Upper lobe of left lung (tissue), 4 donors: ENCODE measurements around the gene PRODH.

Source experiments
- EP300 ChIP-seq, 4 donors: sonication (generic); formaldehyde crosslinking; IDR thresholded peaks; one replicate each; pipeline ENCODE4 v1.5.1; 2017; ENCODE audit warnings: antibody characterized with exemption in 4 of 4, control low read depth in 2 of 4
- POLR2A ChIP-seq, 4 donors: fragments of 450-650 bp; IDR thresholded peaks; one replicate each; pipeline ENCODE4 v1.5.1; 2016 to 2017; ENCODE audit warnings: antibody characterized with exemption in 4 of 4, mild to moderate bottlenecking in 2 of 4
- POLR2AphosphoS5 ChIP-seq, 2 donors: sonication (generic); formaldehyde crosslinking; IDR thresholded peaks; one replicate each; pipeline ENCODE4 v1.5.1; 2017; ENCODE audit warnings: antibody characterized with exemption in 2 of 2
- TF ChIP-seq, protein P1 (sequence below), 6 experiments: fragments of 450-650 bp in 4 of 6; fragments of 200-600 bp in 2 of 6; sonication (generic) in 2 of 6; IDR thresholded peaks; one replicate each; pipeline ENCODE4 v1.5.1; 2016 to 2019; ENCODE audit warnings: antibody characterized with exemption in 6 of 6

DNA sequence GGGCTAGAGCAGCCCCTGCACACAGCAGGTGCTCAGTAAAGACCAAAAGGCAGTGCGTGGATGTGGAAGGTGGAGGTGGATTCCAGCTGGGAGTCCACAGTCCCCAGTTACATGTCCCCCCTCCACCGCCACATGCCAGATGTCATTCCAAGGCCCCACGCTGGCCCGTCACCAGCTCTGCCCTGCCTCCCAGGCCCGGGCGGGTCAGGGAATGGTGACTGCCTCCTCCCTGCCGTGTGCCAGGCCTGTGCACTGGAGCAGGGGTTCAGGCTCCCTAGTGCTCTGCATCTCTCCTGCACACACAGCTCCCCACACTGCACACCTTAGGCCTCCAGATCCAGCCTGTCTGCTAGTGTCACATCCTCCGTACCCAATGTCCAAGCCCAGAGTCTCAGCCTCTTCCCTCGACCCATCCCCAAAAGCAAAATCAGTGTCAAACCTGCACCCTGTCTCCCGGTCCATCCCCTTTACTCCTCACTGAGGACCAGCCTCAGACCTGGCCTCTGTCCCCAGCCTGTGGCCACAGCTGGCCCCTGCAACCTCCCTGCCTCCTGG, 40.2 kb upstream of the PRODH start:
- TF ChIP-seq, protein P1, sequence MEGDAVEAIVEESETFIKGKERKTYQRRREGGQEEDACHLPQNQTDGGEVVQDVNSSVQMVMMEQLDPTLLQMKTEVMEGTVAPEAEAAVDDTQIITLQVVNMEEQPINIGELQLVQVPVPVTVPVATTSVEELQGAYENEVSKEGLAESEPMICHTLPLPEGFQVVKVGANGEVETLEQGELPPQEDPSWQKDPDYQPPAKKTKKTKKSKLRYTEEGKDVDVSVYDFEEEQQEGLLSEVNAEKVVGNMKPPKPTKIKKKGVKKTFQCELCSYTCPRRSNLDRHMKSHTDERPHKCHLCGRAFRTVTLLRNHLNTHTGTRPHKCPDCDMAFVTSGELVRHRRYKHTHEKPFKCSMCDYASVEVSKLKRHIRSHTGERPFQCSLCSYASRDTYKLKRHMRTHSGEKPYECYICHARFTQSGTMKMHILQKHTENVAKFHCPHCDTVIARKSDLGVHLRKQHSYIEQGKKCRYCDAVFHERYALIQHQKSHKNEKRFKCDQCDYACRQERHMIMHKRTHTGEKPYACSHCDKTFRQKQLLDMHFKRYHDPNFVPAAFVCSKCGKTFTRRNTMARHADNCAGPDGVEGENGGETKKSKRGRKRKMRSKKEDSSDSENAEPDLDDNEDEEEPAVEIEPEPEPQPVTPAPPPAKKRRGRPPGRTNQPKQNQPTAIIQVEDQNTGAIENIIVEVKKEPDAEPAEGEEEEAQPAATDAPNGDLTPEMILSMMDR (IDR thresholded peaks at IDR 0.05) = no peak
- TF ChIP-seq POLR2A (IDR thresholded peaks at IDR 0.05) (no peak), EP300 (IDR thresholded peaks at IDR 0.05) (no peak), POLR2AphosphoS5 (IDR thresholded peaks at IDR 0.05) (no peak)
